ENCODE measurements around the gene BACH2.
A peak's percentile ranks its signal among the peaks of the same experiment; 100 is the strongest.
"Not testable (repeated sequence)": the region's sequence is repeated elsewhere in the genome, so short reads cannot be mapped to it uniquely, and the experiment has no call there.

BACH2 gene

GRCh38 chr6:90131614-90132423 lies 164.8 kb downstream of the BACH2 start:
- DNase-seq (ENCODE audit: low read depth in 1 of 2, low spot score in 1 of 2), result no peak

GRCh38 chr6:90131125-90131524 lies 165.5 kb downstream of the BACH2 start:
- no peak for DNase-seq (ENCODE audit: low read depth in 1 of 2, low spot score in 1 of 2)

- not testable (repeated sequence) for DNase-seq (ENCODE audit: low read depth in 1 of 2, low spot score in 1 of 2)
Observed at GRCh38 chr6:90128687-90129086, 168.0 kb downstream of the BACH2 start.

- DNase-seq (ENCODE audit: low read depth in 1 of 2, low spot score in 1 of 2), result no peak
Observed at GRCh38 chr6:90127595-90127994, 169.0 kb downstream of the BACH2 start.

GRCh38 chr6:90126839-90127238 lies 169.8 kb downstream of the BACH2 start:
- no peak for DNase-seq (ENCODE audit: low read depth in 1 of 2, low spot score in 1 of 2)

- DNase-seq (ENCODE audit: low read depth in 1 of 2, low spot score in 1 of 2), result no peak
Observed at GRCh38 chr6:90126181-90126580, 170.5 kb downstream of the BACH2 start.

GRCh38 chr6:90124874-90125510 lies 171.7 kb downstream of the BACH2 start:
- no peak for DNase-seq (ENCODE audit: low read depth in 1 of 2, low spot score in 1 of 2)

- DNase-seq (ENCODE audit: low read depth in 1 of 2, low spot score in 1 of 2), result no peak
Observed at GRCh38 chr6:90123831-90124230, 172.8 kb downstream of the BACH2 start.

- DNase-seq (ENCODE audit: low read depth in 1 of 2, low spot score in 1 of 2), result no peak
Observed at GRCh38 chr6:90121982-90122381, 174.7 kb downstream of the BACH2 start.

- no peak for DNase-seq (ENCODE audit: low read depth in 1 of 2, low spot score in 1 of 2)
Observed at GRCh38 chr6:90120327-90120726, 176.3 kb downstream of the BACH2 start.

GRCh38 chr6:90119618-90120017 lies 177.0 kb downstream of the BACH2 start:
- DNase-seq (ENCODE audit: low read depth in 1 of 2, low spot score in 1 of 2), result no peak

- no peak for DNase-seq (ENCODE audit: low read depth in 1 of 2, low spot score in 1 of 2)
Observed at GRCh38 chr6:90118581-90118980, 178.1 kb downstream of the BACH2 start.

- no peak for DNase-seq (ENCODE audit: low read depth in 1 of 2, low spot score in 1 of 2)
Observed at GRCh38 chr6:90118069-90118468, 178.6 kb downstream of the BACH2 start.

- not testable (repeated sequence) for DNase-seq (ENCODE audit: low read depth in 1 of 2, low spot score in 1 of 2)
Observed at GRCh38 chr6:90116126-90116525, 180.5 kb downstream of the BACH2 start.

GRCh38 chr6:90113389-90113788 lies 183.3 kb downstream of the BACH2 start:
- no peak for DNase-seq (ENCODE audit: low read depth in 1 of 2, low spot score in 1 of 2)

- no peak for DNase-seq (ENCODE audit: low read depth in 1 of 2, low spot score in 1 of 2)
Observed at GRCh38 chr6:90111387-90111786, 185.3 kb downstream of the BACH2 start.

GRCh38 chr6:90110971-90111370 lies 185.7 kb downstream of the BACH2 start:
- peak in 1 of 2 donors; percentile 19 for DNase-seq (ENCODE audit: low read depth in 1 of 2, low spot score in 1 of 2)

- no peak for DNase-seq (ENCODE audit: low read depth in 1 of 2, low spot score in 1 of 2)
Observed at GRCh38 chr6:90109141-90109540, 187.5 kb downstream of the BACH2 start.

- no peak for DNase-seq (ENCODE audit: low read depth in 1 of 2, low spot score in 1 of 2)
Observed at GRCh38 chr6:90107771-90108282, 188.8 kb downstream of the BACH2 start.

GRCh38 chr6:90107371-90107770 lies 189.3 kb downstream of the BACH2 start:
- no peak for DNase-seq (ENCODE audit: low read depth in 1 of 2, low spot score in 1 of 2)

- DNase-seq (ENCODE audit: low read depth in 1 of 2, low spot score in 1 of 2), result no peak
Observed at GRCh38 chr6:90106449-90106848, 190.2 kb downstream of the BACH2 start.

- DNase-seq (ENCODE audit: low read depth in 1 of 2, low spot score in 1 of 2), result no peak
Observed at GRCh38 chr6:90105506-90106170, 191.0 kb downstream of the BACH2 start.

All from stimulated activated CD4-positive, alpha-beta T cell treated with anti-CD3 and anti-CD28 coated beads, Interleukin-15, amount 100 ng/mL, for 1 hour (primary cell).